T-helper 1 cell treated with Interleukin-12 subunit alpha and Interleukin-12 subunit beta and Interleukin-4 antibody, amounts not matched to agents 30 ng/mL and 1 ng/mL, for 36 hours (primary cell): Measurements from ENCODE around the gene LRRC3. TPM values are rescaled to one million over a fixed set of nuclear protein-coding genes. Genes with fewer than 3 reads are reported as not detected.

Experiments used
- intact Hi-C: fragments of 100-400 bp; cut with micrococcal nuclease; formaldehyde crosslinking; loops from one replicate; pipeline ENCODE4 v1.15.1; 2024
- total RNA-seq: library from RNA; stranded (reverse); gene quantifications from 2 replicates; pipeline ENCODE4 v1.2.3, GENCODE V29; 2022

The LRRC3 gene
- total RNA-seq, 1 donor from 2014 or later = 2.7 TPM

DNA sequence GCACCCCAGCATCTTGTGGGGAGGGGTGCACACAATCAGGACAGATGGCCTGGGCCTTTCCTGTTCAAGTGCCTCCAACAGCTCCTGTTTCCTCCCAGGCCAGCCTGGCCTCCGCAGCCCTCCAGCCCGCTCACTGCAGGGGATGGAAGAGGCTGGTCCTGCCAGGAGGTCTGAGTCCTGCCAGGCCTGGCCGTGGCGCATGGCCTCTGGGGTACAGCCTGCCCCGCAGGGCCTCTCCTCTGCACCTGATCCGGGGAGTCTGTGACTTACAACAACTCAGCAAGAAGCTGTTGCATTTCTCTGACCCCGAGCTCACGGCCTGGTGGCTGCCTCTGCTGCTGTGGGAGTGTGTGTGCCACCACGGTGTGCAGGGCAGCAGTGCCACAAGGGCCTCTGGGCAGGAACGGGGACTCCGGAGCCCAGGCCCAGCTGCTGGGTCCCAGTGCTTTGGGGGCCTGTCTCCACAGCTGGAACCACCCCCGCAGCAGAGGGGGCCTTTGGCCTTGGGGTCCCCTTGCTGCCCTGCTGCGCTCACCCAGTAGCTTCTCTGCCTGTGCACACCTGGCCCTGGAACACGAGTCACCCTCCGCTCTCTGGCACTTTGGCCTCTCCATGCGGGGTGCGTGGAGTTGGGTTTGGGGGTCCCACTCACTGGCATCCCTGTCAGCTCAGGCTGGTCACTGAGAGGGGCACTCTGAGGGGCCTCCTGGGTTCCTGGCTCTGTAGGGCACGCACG is 17.4 kb upstream of the LRRC3 start:
- intact Hi-C loops = no loop called here

DNA sequence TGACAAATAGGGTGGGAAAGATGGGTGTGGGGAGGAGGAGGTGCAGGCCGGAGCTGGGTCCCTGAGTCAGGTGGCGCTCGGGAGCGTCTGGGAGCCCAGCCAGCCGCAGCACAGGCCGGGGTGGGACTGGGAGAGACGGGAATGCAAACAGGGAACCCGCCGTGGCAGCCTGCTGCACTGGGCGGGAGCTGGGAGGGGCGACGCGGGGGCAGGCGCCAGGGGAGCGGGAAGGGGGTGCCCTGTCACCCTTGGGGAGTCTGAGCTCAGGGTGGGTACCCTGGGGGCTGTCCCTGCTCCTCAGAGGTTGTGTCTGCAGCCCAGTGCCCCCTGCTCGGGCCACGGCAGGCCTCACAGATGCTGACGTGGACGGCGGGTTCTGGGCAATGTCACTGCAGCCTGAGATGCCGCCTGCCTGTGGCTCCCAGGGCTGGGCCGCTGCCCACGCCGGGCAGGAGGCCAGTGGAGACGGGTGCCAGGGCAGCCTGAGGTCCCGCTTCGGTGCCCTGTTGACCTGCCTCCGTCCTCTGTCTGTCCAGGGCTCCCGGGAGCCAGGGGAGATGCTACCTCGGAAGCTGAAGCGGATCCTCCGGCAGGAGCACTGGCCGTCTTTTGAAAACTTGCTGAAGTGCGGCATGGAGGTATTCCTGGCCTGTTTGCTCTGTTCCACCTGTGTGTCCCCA is 16.6 kb upstream of the LRRC3 start:
- intact Hi-C loops = no loop called here

DNA sequence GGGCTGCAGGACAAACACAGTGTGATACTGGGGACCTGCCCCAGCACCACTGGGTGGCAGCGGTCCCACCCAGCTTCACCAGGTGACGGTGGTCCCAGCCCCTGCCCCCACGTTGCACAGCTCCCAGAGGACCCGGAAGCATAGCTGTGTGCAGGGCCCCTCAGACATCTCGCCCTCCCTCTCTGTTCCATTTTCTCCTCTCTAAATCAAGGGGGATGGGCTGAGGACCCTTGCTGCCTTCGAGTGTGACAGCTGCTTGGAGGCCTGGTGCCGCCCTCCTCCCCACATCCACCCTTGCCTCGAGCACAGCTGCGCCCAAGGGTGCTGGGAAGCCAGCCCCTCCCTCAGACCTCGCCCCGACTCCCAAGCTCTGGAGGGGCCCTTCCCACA is 16.1 kb upstream of the LRRC3 start:
- intact Hi-C loops = no loop called here

DNA sequence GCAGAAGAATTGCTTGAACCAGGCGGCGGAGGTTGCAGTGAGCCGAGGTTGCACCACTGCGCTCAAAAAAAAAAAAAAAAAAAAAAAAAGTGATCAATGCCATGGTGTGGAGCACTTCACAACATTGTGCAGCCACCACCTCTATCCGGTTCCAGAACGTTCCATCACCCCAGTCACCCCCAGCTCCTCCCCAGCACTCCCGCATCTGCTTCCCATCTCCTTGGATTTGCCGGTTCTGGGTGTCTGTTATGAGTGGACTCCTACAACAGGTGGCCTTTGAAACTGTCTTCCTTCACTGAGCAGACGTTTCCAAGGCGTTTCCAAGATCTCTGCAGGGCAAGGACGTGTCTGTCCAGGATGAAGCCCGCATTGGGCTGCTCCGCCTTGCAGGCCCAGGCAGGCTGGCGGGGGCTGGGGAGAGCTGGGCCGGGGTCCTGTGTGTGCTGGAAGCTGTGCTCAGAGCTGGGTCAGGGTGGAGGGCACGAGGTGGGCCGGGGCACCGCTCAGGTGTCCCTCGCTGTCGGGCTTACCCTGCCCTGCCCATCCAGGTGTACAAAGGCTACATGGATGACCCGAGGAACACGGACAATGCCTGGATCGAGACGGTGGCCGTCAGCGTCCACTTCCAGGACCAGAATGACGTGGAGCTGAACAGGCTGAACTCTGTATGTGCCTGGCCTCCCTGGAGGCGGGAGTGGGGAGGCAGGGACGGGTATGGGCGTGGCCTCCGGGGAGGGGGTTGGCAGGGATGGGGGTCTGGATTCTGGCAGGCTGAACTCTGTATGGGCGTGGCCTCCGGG is 14.9 kb upstream of the LRRC3 start:
- intact Hi-C loops = no loop called here

DNA sequence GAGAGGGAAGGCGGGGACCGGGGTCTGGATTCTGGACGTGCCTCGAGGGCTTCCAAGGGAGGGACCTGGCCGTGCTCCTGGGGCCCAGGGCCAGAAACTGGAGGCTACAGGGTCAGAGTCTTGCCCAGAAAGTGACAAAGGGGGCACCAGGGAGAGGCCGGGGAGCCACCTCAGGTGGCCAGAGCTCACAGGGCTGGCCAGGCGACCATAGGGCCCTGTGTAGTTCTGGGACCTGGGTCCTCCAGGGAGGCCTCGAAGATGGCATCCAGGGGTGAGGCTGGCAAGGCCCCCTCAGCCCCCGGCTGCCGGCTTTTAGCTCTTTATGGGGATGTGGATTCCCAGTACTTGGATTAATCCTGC is 14.3 kb upstream of the LRRC3 start:
- intact Hi-C loops = no loop called here

DNA sequence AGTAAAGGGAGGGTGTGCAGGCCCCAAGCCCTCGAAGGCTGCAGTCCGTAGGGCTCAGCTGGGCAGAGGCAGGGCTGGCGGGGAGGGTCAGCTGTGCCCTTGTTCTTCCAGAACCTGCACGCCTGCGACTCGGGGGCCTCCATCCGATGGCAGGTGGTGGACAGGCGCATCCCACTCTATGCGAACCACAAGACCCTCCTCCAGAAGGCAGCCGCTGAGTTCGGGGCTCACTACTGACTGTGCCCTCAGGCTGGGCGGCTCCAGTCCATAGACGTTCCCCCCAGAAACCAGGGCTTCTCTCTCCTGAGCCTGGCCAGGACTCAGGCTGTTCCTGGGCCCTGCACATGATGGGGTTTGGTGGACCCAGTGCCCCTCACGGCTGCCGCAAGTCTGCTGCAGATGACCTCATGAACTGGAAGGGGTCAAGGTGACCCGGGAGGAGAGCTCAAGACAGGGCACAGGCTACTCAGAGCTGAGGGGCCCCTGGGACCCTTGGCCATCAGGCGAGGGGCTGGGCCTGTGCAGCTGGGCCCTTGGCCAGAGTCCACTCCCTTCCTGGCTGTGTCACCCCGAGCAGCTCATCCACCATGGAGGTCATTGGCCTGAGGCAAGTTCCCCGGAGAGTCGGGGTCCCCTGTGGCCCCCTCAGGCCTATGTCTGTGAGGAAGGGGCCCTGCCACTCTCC is 13.6 kb upstream of the LRRC3 start:
- intact Hi-C loops = no loop called here

DNA sequence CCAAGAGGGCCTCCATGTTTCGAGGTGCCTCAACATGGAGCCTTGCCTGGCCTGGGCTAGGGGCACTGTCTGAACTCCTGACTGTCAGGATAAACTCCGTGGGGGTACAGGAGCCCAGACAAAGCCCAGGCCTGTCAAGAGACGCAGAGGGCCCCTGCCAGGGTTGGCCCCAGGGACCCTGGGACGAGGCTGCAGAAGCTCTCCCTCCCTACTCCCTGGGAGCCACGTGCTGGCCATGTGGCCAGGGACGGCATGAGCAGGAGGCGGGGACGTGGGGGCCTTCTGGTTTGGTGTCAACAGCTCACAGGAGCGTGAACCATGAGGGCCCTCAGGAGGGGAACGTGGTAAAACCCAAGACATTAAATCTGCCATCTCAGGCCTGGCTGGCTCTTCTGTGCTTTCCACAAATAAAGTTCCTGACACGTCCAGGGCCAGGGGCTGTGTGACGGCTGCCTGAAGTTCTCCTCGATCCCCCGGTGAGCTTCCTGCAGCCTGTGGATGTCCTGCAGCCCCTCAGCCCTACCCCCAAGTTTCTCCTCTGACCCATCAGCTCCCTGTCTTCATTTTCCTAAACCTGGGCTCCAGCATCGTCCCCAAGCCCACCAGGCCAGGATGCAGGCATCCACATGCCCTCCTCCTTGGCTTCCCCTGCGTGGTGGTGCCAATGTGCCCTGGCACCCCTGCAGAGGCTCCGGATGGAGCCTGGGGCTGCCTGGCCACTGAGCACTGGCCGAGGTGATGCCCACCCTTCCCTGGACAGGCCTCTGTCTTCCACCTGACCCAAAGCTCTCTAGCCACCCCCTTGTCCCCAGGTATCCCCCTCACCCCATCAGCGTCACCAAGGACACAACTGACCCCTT is 12.8 kb upstream of the LRRC3 start:
- intact Hi-C loops = no loop called here

DNA sequence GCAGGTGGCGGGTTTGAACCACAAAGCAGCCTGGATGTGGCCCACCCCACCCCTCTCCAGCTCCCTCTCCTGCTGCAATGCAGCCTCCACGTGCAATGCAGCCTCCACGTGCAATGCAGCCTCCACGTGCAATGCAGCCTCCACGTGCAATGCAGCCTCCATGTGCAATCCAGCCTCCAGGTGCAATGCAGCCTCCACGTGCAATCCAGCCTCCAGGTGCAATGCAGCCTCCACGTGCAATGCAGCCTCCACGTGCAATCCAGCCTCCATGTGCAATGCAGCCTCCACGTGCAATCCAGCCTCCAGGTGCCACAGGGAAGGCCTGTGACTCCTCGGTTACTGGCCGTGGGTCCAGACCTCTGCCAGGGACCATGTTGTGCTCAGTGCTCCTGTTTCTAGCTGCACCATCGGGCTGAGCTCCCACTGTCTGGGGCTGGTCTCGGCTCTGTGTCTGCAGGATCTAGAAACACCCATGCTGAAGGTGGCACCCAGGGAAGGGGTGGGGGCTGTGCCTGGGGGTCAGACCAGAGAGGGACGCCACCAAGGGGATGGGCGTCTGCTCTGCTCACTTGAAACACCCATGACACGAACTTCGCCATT is 11.9 kb upstream of the LRRC3 start:
- intact Hi-C loops = no loop called here

DNA sequence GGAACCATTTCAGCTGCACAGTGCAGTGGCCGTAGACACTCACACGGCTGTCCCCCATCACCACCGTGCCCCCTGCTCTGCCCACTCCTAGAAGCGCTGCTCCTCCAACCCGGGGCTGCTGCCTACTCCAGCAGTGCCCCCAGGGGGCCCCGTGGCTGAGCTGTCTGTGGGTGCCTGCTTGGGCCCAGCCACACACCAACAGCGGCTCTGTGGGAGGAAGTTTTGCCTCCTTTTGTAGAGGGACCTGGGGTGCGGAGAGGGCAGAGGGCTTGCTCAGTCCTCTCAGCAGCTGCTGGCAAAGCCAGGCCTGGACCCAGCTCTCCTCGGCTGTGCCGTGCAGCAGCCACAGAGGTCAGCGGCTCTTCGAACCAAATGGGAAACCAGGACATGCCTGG is 11.4 kb upstream of the LRRC3 start:
- intact Hi-C loops = no loop called here

DNA sequence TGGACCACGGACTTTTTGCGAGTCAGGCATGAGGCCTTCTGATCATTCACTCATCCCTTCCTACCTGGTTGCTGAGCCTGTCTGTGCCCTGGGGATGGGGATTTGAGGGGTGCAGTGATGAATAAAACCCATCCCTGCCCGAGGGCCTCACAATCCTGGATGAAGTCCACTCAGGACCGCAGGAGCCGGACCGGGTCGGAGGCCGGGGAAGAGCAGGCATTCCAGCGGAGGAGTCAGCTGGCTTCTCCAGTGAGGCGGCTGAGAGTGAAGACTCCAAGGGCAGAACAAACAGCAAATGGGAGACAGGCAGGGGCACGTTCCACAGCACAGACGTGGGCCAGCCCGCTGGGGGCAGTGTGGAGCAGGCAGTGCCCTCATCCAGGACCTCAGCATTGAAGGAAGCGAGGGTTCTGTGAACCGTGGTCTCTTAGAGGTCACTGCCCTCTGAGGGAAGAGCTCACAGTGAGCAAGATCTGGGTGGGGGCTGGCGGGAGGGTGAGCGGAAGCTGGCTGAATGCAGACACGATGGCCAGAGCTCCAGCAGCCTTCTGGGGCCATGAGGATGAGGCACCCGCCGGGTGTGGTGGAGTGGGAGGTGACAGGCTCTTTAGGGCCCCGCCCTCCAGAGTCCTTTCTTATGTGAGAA is 10.9 kb upstream of the LRRC3 start:
- intact Hi-C loops = no loop called here

DNA sequence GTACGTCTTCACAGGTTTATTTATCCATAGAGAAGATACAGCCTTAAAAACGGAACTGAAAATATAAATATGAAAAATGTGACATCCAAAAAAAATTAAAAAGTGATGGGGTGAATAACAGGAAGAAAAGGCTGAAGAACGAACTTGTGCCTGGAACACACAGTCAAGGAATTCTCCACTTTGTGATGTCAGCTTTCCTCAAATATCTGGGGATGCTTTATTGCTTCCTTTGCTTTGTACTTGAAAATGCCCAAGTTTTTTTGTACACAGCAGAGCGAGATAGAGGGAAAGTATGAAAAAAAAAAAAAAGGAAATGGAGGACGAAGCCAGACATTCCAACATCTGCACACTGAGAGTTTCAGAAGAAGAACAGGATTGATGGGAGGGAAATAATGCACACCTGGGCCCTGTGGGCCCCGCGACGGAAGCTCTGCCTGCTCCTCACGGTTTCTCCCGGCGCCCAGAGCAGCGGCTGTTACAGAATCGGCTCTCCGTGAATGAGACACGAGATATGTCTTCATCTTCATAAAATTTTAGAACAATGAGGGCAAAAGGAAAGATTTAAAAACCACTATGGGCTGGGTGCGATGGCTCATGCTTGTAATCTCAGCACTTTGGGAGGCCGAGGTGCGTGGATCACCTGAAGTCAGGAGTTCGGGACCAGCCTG is 10.0 kb upstream of the LRRC3 start:
- intact Hi-C loops = no loop called here

DNA sequence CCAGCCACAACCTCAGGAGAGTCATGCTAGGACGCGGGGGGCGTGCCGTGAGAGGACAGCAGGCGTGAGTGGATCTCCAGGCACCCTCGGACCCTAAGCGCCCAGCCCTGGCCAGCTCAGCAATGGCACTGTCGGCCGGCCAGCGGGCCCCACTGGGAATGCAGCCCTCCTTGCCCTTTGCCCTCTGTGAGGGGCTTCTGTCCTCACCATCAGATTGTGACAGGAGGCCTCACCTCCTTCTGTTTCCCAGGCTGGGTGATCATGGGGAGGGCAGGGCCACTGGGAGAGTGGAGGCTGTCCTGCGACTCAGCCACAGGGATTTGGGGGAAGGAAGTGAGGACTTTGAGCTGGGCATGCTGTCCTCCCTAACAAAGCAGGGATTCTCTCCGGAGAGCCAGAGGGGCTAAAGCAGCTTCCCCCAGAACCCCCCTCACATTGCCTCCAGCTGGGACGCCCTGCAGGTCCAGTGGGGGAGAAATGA is 6.6 kb upstream of the LRRC3 start:
- intact Hi-C loops = no loop called here

DNA sequence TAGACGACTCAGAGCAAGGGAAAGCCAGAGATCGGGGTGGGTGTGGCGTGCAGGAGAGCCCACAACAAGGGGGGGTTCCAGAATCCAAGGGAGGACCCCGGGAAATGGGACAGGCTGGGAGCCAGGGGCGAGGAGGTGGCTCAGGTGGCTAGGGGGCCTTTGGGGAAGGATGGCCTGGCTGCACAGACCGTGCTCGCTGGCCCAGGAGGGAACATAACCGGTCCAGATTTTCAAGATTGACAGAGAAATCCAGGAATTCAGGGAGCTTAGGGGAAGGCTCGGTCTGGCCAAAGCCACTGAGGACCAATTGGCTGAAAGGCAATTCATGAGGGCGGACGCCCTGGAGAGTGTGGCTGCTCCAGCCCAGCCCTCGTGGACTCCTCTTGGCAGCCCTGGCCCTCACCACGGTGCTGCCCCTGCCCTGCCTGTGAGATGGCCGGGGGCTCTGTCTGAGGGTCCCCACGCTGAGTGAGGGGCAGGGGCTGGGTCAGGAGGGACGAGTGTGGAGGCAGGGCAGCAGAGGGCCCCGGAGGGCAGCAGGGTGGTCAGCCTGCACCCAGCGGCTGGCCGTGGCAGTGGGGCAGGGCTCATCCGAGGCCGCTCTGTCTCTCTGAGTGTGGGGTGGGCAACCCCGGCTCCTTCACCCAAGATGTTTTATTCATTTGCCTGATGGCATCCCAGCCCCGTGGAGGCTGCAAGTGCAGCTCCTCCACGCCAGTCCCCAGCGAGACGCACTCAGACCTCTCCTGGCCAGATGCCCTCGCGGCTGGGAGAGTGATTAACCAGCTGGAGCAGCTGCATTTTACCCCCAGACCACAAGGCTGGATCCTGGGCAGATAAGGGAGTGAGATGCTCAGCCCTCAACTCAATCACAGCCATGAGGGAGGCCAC is 5.6 kb upstream of the LRRC3 start:
- intact Hi-C loops = loop anchor here (5.0 kb wide), 1 partner anchor 38 kb away; no protein-coding TSS in a partner anchor

DNA sequence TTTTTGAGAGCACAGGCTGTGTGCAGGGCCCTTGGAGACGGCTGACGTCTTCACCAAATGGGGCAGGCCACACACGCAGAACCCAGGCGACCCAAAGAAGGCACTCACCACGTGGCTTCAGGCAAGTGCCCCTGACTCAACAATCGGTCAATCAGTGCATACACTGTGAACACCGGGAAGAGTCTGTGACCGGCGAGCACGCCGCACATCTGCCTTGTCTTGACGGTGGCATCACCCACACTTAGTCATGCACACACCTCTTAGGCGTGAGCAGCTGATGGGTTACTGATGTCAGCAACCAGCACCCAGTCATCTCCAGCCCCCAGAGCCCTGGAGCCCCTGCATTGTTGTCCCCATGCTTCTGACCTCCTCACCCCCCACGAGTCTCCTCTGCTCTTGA is 4.9 kb upstream of the LRRC3 start:
- intact Hi-C loops = loop anchor here (5.0 kb wide), 1 partner anchor 37 kb away; no protein-coding TSS in a partner anchor

DNA sequence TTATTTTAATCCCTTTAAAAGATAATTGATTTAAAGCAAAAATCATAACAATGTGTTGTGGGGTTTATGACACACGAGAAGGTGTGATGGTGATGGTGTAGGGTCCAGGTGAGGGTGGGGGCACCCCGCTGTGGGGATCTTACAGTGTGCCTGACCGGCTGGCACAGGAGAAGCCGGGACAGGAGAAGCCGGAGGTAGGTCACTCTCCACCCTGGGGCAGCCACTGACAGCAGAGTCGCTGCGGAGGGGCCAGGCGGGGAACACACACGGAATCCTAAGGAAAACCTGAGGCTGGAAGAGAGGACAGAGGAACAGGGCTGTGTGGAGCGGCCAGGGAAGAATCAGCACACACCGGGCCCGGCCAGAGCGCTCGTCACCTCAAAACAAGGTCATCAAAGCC is 4.3 kb upstream of the LRRC3 start:
- intact Hi-C loops = loop anchor here (5.0 kb wide), 1 partner anchor 36 kb away; no protein-coding TSS in a partner anchor

DNA sequence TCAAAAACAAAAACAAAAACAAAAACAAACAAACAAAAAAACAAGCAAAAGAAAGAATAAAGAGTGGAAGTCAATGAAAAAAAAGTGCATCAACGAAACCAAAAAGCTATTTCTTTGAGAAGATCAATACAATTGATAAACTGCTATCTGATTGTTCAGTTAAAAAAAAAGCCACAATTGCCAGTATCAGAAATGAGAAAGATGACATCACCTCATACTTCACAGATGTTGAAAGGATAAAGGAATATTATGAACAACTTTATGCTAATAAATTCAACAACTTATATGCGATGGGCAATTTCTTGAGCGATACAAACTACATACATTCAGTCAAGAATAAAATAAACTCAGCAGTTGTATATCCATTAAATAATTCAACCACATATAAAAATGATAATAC is 2.2 kb upstream of the LRRC3 start:
- intact Hi-C loops = loop anchor here (5.0 kb wide), 1 partner anchor 34 kb away; no protein-coding TSS in a partner anchor

DNA sequence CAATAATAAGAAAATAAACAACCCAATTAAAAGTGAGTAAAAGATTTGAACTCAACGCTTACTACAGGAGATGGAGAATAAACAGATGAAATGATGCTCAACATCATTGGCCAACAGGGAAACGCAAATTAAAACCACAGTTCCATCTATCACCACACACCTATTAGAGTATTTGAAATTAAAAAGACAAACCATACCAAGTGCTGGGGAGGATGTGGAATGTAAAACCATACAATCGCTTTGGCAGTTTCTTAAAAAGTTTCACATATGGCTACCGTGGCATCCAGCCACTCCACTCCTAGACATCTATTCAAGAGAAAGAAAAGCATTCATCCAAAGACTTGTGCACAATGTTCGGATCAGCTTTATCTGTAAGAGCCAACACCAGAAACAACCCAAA is 1.3 kb upstream of the LRRC3 start:
- intact Hi-C loops = loop anchor here (5.0 kb wide), 1 partner anchor 33 kb away; no protein-coding TSS in a partner anchor
